NT2/D1 (cell line): ENCODE measurements around the gene ARPC4.

Source experiments
- DNase-seq: peaks from one replicate; pipeline ENCODE4 v3.0.0-alpha.2; 2011; ENCODE audit warnings: low read depth, low spot score
- H3K27me3 ChIP-seq: 2 replicates; pipeline ENCODE4 v1.6.0; 2011; ENCODE audit warnings: mild to moderate bottlenecking; ENCODE audit not compliant: insufficient read length, insufficient read depth
- H3K36me3 ChIP-seq: 2 replicates; pipeline ENCODE4 v1.6.1; 2011; ENCODE audit warnings: mild to moderate bottlenecking, low read length, mixed read lengths; ENCODE audit not compliant: insufficient read depth, insufficient read length
- H3K4me1 ChIP-seq: 2 replicates; pipeline ENCODE4 v1.5.1; 2011; ENCODE audit not compliant: insufficient read depth, insufficient read length
- H3K4me3 ChIP-seq: 2 replicates; pipeline ENCODE4 v1.5.1; 2011; ENCODE audit warnings: low read depth; ENCODE audit not compliant: insufficient read length
- H3K9ac ChIP-seq: 2 replicates; pipeline ENCODE4 v1.6.0; 2011; ENCODE audit warnings: low read depth; ENCODE audit not compliant: insufficient read length
- H3K9me3 ChIP-seq: 2 replicates; pipeline ENCODE4 v1.5.1; 2011; ENCODE audit warnings: mild to moderate bottlenecking, low read length; ENCODE audit not compliant: insufficient read depth
- SUZ12 ChIP-seq: IDR thresholded peaks from 2 replicates; pipeline ENCODE4 v1.6.1; 2011; ENCODE audit not compliant: insufficient read length, insufficient read depth; ENCODE audit errors: extremely low read depth
- YY1 ChIP-seq: IDR thresholded peaks from 2 replicates; pipeline ENCODE4 v1.6.1; 2011; ENCODE audit not compliant: insufficient read length, insufficient read depth
- ZNF274 ChIP-seq: IDR thresholded peaks from 2 replicates; pipeline ENCODE4 v1.6.1; 2011; ENCODE audit warnings: mild to moderate bottlenecking, low read depth, low read length

Gene ARPC4

GRCh38 chr3:9776896-9777693 is 15.8 kb upstream of the ARPC4 start:
- no peak for TF ChIP-seq SUZ12
- no peak for TF ChIP-seq YY1
- no peak for TF ChIP-seq ZNF274
- DNase-seq: no peak

GRCh38 chr3:9777694-9778021 is 15.2 kb upstream of the ARPC4 start:
- TF ChIP-seq ZNF274: no peak
- no peak for TF ChIP-seq SUZ12
- TF ChIP-seq YY1: no peak
- no peak overlapping the region for H3K4me3 ChIP-seq
- no peak for DNase-seq
- H3K9me3 ChIP-seq: no peaks in the 10 kb centered on the region
- H3K36me3 ChIP-seq: peaks cover 27% of the 10 kb centered on the region
- no peaks in the 10 kb centered on the region for H3K27me3 ChIP-seq
- peaks cover 5% of the 10 kb centered on the region for H3K4me1 ChIP-seq
- no peak overlapping the region for H3K9ac ChIP-seq

More at GRCh38 chr3:9776896-9777693, 15.8 kb upstream of the ARPC4 start:
- Histone ChIP-seq H3K36me3 (peaks cover 22% of the 10 kb centered on the region), H3K9ac (no peak overlapping the region), H3K4me1 (peaks cover 5% of the 10 kb centered on the region), H3K9me3 (no peaks in the 10 kb centered on the region), H3K4me3 (no peak overlapping the region), H3K27me3 (no peaks in the 10 kb centered on the region)

- no peak for DNase-seq
- no peak for TF ChIP-seq YY1
- Histone ChIP-seq H3K9ac (no peak overlapping the region), H3K4me1 (peaks cover 5% of the 10 kb centered on the region), H3K27me3 (no peaks in the 10 kb centered on the region), H3K36me3 (peaks cover 30% of the 10 kb centered on the region), H3K4me3 (no peak overlapping the region), H3K9me3 (no peaks in the 10 kb centered on the region)
These were observed 14.5 kb upstream of the ARPC4 start for GRCh38 chr3:9778143-9779074.

- Histone ChIP-seq H3K4me1 (peaks cover 9% of the 10 kb centered on the region), H3K9me3 (no peaks in the 10 kb centered on the region), H3K27me3 (no peaks in the 10 kb centered on the region), H3K36me3 (peaks cover 36% of the 10 kb centered on the region), H3K4me3 (no peak overlapping the region), H3K9ac (no peak overlapping the region)
- no peak for DNase-seq
- TF ChIP-seq SUZ12 (no peak), ZNF274 (no peak), YY1 (no peak)
These were observed 13.7 kb upstream of the ARPC4 start for GRCh38 chr3:9779075-9779593.

GRCh38 chr3:9779721-9780457 is 13.0 kb upstream of the ARPC4 start:
- Histone ChIP-seq H3K4me1 (peaks cover 9% of the 10 kb centered on the region), H3K36me3 (peaks cover 42% of the 10 kb centered on the region), H3K9me3 (no peaks in the 10 kb centered on the region), H3K9ac (no peak overlapping the region), H3K27me3 (no peaks in the 10 kb centered on the region), H3K4me3 (no peak overlapping the region)
- TF ChIP-seq SUZ12: no peak
- TF ChIP-seq YY1: no peak
- no peak for TF ChIP-seq ZNF274
- DNase-seq: no peak

GRCh38 chr3:9780458-9780812 is 12.4 kb upstream of the ARPC4 start:
- Histone ChIP-seq H3K36me3 (peaks cover 48% of the 10 kb centered on the region), H3K4me3 (no peak overlapping the region), H3K4me1 (peaks cover 9% of the 10 kb centered on the region), H3K27me3 (no peaks in the 10 kb centered on the region), H3K9me3 (no peaks in the 10 kb centered on the region), H3K9ac (no peak overlapping the region)
- TF ChIP-seq SUZ12 (no peak), ZNF274 (no peak), YY1 (no peak)
- no peak for DNase-seq

GRCh38 chr3:9780910-9781309 is 12.0 kb upstream of the ARPC4 start:
- H3K9ac ChIP-seq: no peak overlapping the region
- DNase-seq: no peak
- peaks cover 52% of the 10 kb centered on the region for H3K36me3 ChIP-seq
- no peaks in the 10 kb centered on the region for H3K27me3 ChIP-seq
- H3K4me1 ChIP-seq: peaks cover 9% of the 10 kb centered on the region
- TF ChIP-seq ZNF274: no peak
- no peak for TF ChIP-seq SUZ12
- no peak for TF ChIP-seq YY1
- H3K9me3 ChIP-seq: no peaks in the 10 kb centered on the region
- H3K4me3 ChIP-seq: no peak overlapping the region
